SK-N-MC (cell line): Measurements from ENCODE around the gene KDM7A.

Experiments used
- EZH2 ChIP-seq: fragments of 200-600 bp; sonication (generic); IDR thresholded peaks from one replicate; pipeline ENCODE4 v1.6.1; 2017; ENCODE audit warnings: antibody characterized with exemption
- POLR2AphosphoS5 ChIP-seq: IDR thresholded peaks from 2 replicates; pipeline ENCODE4 v1.6.1; 2012; ENCODE audit warnings: mild to moderate bottlenecking, low read depth, low read length, borderline replicate concordance

DNA sequence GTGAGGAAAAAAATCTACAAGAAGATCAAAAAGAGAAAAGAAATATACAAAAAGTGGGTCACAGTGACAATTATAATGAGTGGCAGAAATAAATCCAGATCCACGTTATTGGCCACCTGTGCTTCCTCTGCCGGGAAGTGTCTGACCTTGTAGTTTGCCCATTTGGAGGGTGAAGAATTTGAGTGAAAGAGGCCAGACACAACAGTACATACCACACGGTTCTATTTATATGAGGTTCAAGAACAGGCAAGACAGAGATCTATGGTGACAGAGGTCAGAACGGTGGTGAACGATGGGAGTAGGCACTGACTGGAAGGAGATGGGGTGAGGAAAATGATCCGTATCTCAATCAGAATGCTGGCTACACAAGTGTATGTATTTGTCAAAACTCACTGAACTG lies 131.1 kb downstream of the KDM7A start:
- TF ChIP-seq EZH2 (no peak), POLR2AphosphoS5 (no peak)
